OCI-LY7 (cell line): ENCODE results near the gene APOB. TPM values are rescaled to one million over a fixed set of nuclear protein-coding genes. Genes with fewer than 3 reads are reported as not detected.

ENCODE experiments used
- BruUV-seq: library from RNA; stranded (reverse); fragments of 400-500 nt; replicated peaks from 2 replicates; lab custom pipeline; 2021; lab: Mats Ljungman, UMichigan
- CTCF ChIA-PET: fragments of 300-600 bp; sonication (Branson Sonifier 250); formaldehyde crosslinking; loops from one replicate; lab custom pipeline; 2022; ENCODE audit warnings: antibody characterized with exemption; ENCODE audit not compliant: unreplicated experiment; lab: Charles Lee
- POLR2A ChIA-PET: fragments of 300-600 bp; sonication (Branson Sonifier 250); formaldehyde crosslinking; loops from one replicate; lab custom pipeline; 2022; ENCODE audit warnings: antibody characterized with exemption; lab: Charles Lee
- DNase-seq: peaks from one replicate; pipeline ENCODE4 v3.0.0-alpha.2; 2015; ENCODE audit warnings: low spot score
- H2AFZ ChIP-seq: fragments of 200-600 bp; sonication (generic), shearing (Covaris generic); 2 replicates; pipeline ENCODE4 v1.6.1; 2014; ENCODE audit warnings: mild to moderate bottlenecking, antibody characterized with exemption, low read length, moderate library complexity
- H3K27ac ChIP-seq: fragments of 200-600 bp; sonication (generic); 2 replicates; pipeline ENCODE4 v1.5.1; 2014; ENCODE audit warnings: mixed run types, low read depth, mild to moderate bottlenecking, moderate library complexity, low read length, inconsistent platforms; ENCODE audit not compliant: poor library complexity, severe bottlenecking
- H3K36me3 ChIP-seq: fragments of 200-600 bp; sonication (generic); 2 replicates; pipeline ENCODE4 v1.6.1; 2014; ENCODE audit warnings: mild to moderate bottlenecking, antibody characterized with exemption, low read length, moderate library complexity, mixed read lengths; ENCODE audit not compliant: insufficient read depth
- H3K4me1 ChIP-seq: fragments of 200-600 bp; sonication (generic); 2 replicates; pipeline ENCODE4 v1.5.1; 2014; ENCODE audit warnings: mild to moderate bottlenecking, low read length; ENCODE audit not compliant: insufficient read depth, poor library complexity, severe bottlenecking
- H3K4me2 ChIP-seq: fragments of 200-600 bp; sonication (generic); 2 replicates; pipeline ENCODE4 v1.6.1; 2014; ENCODE audit warnings: mild to moderate bottlenecking, low read length
- H3K4me3 ChIP-seq: fragments of 200-600 bp; sonication (generic); 2 replicates; pipeline ENCODE4 v1.5.1; 2014; ENCODE audit warnings: mild to moderate bottlenecking, low read depth, low read length; ENCODE audit not compliant: poor library complexity, severe bottlenecking
- H3K79me2 ChIP-seq: fragments of 200-600 bp; sonication (generic); 2 replicates; pipeline ENCODE4 v1.6.1; 2016; ENCODE audit warnings: low read depth, mild to moderate bottlenecking, low read length, moderate library complexity, mixed read lengths; ENCODE audit not compliant: insufficient read depth
- H3K9me2 ChIP-seq: fragments of 200-600 bp; sonication (generic); 2 replicates; pipeline ENCODE4 v1.6.1; 2016; ENCODE audit warnings: mild to moderate bottlenecking, low read length, mixed read lengths; ENCODE audit not compliant: insufficient read depth
- H3K9me3 ChIP-seq: fragments of 200-600 bp; sonication (generic); 2 replicates; pipeline ENCODE4 v1.6.1; 2014; ENCODE audit warnings: mild to moderate bottlenecking, mixed run types, low read length, mixed read lengths
- H4K20me1 ChIP-seq: fragments of 200-600 bp; sonication (generic); 2 replicates; pipeline ENCODE4 v1.6.1; 2014; ENCODE audit warnings: mild to moderate bottlenecking, antibody characterized with exemption, low read length, moderate library complexity, mixed read lengths; ENCODE audit not compliant: insufficient read depth
- EZH2phosphoT487 ChIP-seq: fragments of 200-600 bp; sonication (generic); IDR thresholded peaks from 2 replicates; pipeline ENCODE4 v1.6.1; 2018; ENCODE audit warnings: low read depth, borderline replicate concordance, mild to moderate bottlenecking, mixed run types, antibody characterized with exemption, low read length, moderate library complexity, mixed read lengths
- intact Hi-C: fragments of 100-400 bp; cut with micrococcal nuclease; formaldehyde crosslinking; loops from one replicate; pipeline ENCODE4 v1.10.0; 2022; ENCODE audit not compliant: unreplicated experiment
- total RNA-seq, 2 experiments: library from RNA; depleted of rRNA in 1 of 2; stranded (reverse); fragments of >200 nt in 1 of 2; shearing (Covaris generic) in 1 of 2; gene quantifications; 2 replicates each; pipeline ENCODE4 v1.2.3, GENCODE V29; 2014 to 2022
- TF ChIP-seq, protein P1 (sequence below): fragments of 200-600 bp; sonication (generic); conservative IDR thresholded peaks from 2 replicates; pipeline ENCODE4 v1.5.1; 2014; ENCODE audit warnings: mild to moderate bottlenecking, antibody characterized with exemption, low read length, moderate library complexity, mixed read lengths

Gene APOB
- total RNA-seq, 2 experiments from 2014 or later: 0.03 TPM; not detected in 1

DNA sequence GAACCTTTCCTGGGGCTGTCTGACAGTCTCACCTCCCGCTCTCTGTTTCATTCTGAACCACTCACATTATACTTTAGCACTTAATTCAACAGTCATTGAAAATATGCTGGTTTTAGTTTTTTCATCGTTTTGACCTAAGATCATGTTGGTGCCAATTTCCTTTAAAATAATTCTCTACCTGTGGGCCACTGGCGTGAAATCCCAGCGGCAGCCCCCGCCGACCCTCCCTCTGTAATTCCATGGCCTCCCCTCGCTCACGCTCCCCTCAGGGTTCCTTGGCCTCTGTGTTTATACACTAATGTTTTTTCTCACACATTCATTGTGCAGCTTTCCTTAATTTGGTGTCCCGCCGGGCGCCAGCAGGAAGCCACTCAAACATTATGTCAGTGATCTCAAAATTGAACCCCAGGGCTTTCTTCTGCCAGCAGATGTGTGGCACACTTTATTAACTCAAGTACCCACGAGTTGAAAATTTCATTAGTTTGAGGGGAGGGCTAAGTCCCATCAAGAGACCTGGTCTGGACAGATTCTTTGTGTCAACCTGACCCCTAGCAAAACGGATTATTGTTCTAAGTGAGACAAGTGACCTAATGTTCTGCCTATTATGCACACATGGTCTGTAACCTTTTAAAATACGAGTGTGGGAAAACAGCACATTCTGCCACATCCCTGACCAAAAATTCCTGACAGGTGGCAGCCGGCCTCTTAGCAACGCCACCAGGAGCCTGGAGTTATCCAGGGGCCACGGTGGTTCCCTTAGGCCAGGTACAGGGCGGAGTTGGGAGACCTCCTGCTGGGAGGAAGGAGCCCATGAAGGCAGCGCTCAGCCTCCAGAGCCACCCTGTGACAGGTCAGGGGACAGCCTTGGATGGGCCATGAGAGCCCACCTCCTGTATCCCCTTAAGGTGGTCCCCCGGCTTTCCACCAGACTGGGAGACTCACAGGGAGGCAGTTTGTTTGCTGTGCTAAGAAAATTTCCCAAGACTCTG lies 53.1 kb downstream of the APOB start:
- DNase-seq: no peak
- no peak overlapping the region for H3K4me2 ChIP-seq
- H3K9me2 ChIP-seq: no peaks in the 10 kb centered on the region
- H3K9me3 ChIP-seq: no peaks in the 10 kb centered on the region
- no peak overlapping the region for H2AFZ ChIP-seq
- intact Hi-C loops: no loop called here
- no peaks in the 10 kb centered on the region for H3K79me2 ChIP-seq
- no peaks in the 10 kb centered on the region for H4K20me1 ChIP-seq
- no TSS peak for BruUV-seq
- H3K4me3 ChIP-seq: no peak overlapping the region
- ChIA-PET POLR2A (no interaction called here), CTCF (no interaction called here)
- H3K4me1 ChIP-seq: no peaks in the 10 kb centered on the region
- TF ChIP-seq, protein P1, sequence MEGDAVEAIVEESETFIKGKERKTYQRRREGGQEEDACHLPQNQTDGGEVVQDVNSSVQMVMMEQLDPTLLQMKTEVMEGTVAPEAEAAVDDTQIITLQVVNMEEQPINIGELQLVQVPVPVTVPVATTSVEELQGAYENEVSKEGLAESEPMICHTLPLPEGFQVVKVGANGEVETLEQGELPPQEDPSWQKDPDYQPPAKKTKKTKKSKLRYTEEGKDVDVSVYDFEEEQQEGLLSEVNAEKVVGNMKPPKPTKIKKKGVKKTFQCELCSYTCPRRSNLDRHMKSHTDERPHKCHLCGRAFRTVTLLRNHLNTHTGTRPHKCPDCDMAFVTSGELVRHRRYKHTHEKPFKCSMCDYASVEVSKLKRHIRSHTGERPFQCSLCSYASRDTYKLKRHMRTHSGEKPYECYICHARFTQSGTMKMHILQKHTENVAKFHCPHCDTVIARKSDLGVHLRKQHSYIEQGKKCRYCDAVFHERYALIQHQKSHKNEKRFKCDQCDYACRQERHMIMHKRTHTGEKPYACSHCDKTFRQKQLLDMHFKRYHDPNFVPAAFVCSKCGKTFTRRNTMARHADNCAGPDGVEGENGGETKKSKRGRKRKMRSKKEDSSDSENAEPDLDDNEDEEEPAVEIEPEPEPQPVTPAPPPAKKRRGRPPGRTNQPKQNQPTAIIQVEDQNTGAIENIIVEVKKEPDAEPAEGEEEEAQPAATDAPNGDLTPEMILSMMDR: no peak
- no peak for TF ChIP-seq EZH2phosphoT487
- H3K36me3 ChIP-seq: no peaks in the 10 kb centered on the region
- H3K27ac ChIP-seq: no peak overlapping the region

DNA sequence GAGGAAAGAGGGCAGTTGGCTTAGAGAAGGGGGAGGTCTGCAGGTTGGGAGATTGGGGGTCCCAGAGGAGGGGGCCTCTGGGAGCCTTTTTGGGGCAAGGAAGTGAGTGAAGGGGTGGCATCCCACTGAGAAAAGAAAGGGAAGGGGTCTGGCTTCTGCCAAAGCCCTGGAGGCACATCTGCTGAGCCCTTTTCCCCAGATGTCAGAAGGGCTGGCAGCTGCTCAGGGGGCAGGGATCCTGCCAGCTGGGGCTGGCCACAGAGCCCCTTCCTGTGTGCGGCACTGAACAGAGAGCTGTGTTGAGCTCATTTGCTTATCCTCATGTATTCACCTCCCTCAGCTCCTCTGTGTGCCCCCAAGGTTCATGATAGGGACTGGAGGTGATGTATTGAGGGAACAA lies 54.5 kb downstream of the APOB start:
- ChIA-PET CTCF (no interaction called here), POLR2A (interaction anchor here (1.1 kb wide), 1 partner anchor 118 kb away, joined by 3 read pairs; no protein-coding TSS in a partner anchor)
- Histone ChIP-seq H3K36me3 (no peaks in the 10 kb centered on the region), H3K27ac (no peak overlapping the region), H3K4me1 (no peaks in the 10 kb centered on the region), H3K4me3 (no peak overlapping the region), H4K20me1 (no peaks in the 10 kb centered on the region), H3K9me2 (no peaks in the 10 kb centered on the region), H2AFZ (no peak overlapping the region), H3K9me3 (no peaks in the 10 kb centered on the region), H3K4me2 (no peak overlapping the region), H3K79me2 (no peaks in the 10 kb centered on the region)
- DNase-seq: peak; percentile 3
- no TSS peak for BruUV-seq
- intact Hi-C loops: no loop called here
- no peak for TF ChIP-seq EZH2phosphoT487
- TF ChIP-seq, protein P1: no peak

DNA sequence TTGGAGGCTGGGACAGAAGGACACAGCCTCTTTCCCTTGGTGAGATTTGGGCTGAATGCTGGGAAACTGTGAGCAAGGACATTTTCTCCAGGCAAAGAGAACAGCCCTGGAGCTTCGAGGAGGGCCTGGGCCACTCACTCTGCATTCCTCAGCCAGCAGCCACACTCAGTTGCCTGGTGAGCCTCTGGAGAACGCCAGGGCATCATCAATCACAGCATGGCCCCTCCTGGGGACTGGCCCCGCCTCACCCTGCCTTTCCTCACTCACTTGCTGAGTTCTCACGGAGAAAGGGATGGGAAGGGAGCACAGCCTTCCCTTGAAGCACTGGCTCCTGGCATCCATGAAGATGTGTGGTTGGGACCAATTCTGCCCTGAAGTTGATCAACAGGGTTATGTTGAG lies 55.0 kb downstream of the APOB start:
- ChIA-PET POLR2A (interaction anchor here (1.1 kb wide), 1 partner anchor 119 kb away, joined by 3 read pairs; no protein-coding TSS in a partner anchor), CTCF (interaction anchor here (0.6 kb wide), 1 partner anchor 114 kb away, joined by 3 read pairs; no protein-coding TSS in a partner anchor)
- no peaks in the 10 kb centered on the region for H3K9me2 ChIP-seq
- TF ChIP-seq, protein P1: no peak
- TF ChIP-seq EZH2phosphoT487: no peak
- no peak overlapping the region for H3K4me2 ChIP-seq
- H3K79me2 ChIP-seq: no peaks in the 10 kb centered on the region
- DNase-seq: no peak
- H3K27ac ChIP-seq: no peak overlapping the region
- intact Hi-C loops: no loop called here
- H3K36me3 ChIP-seq: no peaks in the 10 kb centered on the region
- BruUV-seq: no TSS peak
- no peaks in the 10 kb centered on the region for H3K4me1 ChIP-seq
- no peak overlapping the region for H2AFZ ChIP-seq
- no peak overlapping the region for H3K4me3 ChIP-seq
- H4K20me1 ChIP-seq: no peaks in the 10 kb centered on the region
- no peaks in the 10 kb centered on the region for H3K9me3 ChIP-seq
